Subcutaneous abdominal adipose tissue (tissue), 5 donors: Measurements from ENCODE around the gene SRCIN1.
"Not testable (repeated sequence)": the region's sequence is repeated elsewhere in the genome, so short reads cannot be mapped to it uniquely, and the experiment has no call there.

Experiments used
- H3K27ac ChIP-seq: one replicate; pipeline ENCODE4 v1.7.0; 2013; ENCODE audit warnings: low read depth, mild to moderate bottlenecking, inconsistent platforms, low read length, moderate library complexity
- H3K27me3 ChIP-seq, 5 donors: one replicate each; pipeline ENCODE4 v1.7.0; 2013; ENCODE audit warnings: low read length in 5 of 5, inconsistent platforms in 1 of 5; ENCODE audit not compliant: control insufficient read depth in 5 of 5, insufficient read depth in 4 of 5
- H3K36me3 ChIP-seq, 5 donors: one replicate each; pipeline ENCODE4 v1.7.0; 2013; ENCODE audit warnings: low read length in 5 of 5; ENCODE audit not compliant: control insufficient read depth in 5 of 5, insufficient read depth in 5 of 5
- H3K4me1 ChIP-seq, 5 donors: one replicate each; pipeline ENCODE4 v1.7.0; 2013; ENCODE audit warnings: low read length in 5 of 5, mild to moderate bottlenecking in 3 of 5, moderate library complexity in 1 of 5; ENCODE audit not compliant: control insufficient read depth in 5 of 5, insufficient read depth in 5 of 5
- H3K4me3 ChIP-seq, 5 donors: one replicate each; pipeline ENCODE4 v1.7.0; 2013; ENCODE audit warnings: low read length in 5 of 5, low read depth in 1 of 5
- H3K9ac ChIP-seq, 5 donors: one replicate each; pipeline ENCODE4 v1.7.0; 2013; ENCODE audit warnings: low read length in 5 of 5, mild to moderate bottlenecking in 4 of 5, moderate library complexity in 3 of 5
- H3K9me3 ChIP-seq, 5 donors: one replicate each; pipeline ENCODE4 v1.7.0; 2013; ENCODE audit warnings: low read length in 5 of 5; ENCODE audit not compliant: control insufficient read depth in 5 of 5
- donor health status: healthy.
- donor health status: healthy.
- donor health status: healthy.
- donor health status: healthy.
- donor health status: healthy.

The SRCIN1 gene

GRCh38 chr17:38605841-38606645 is at the start of gene SRCIN1:
SRCIN1 (minus strand) TSS chr17:38605952; CDS start chr17:38605705, 247 bp downstream.
- H3K27me3 ChIP-seq: peaks cover 0 to 59% (median 35%) of the 10 kb centered on the region in 5 donors
- H3K9ac ChIP-seq: peak within 1 kb of the TSS in 1 of 5 donors; percentile 59
- H3K9me3 ChIP-seq: no peaks in the 10 kb centered on the region
- H3K4me3 ChIP-seq: peak within 1 kb of the TSS; percentile 54 to 67 (median 65)
- H3K27ac ChIP-seq: no peak within 1 kb of the TSS
- no peaks in the 10 kb centered on the region for H3K36me3 ChIP-seq
- peaks cover 0 to 38% (median 28%) of the 10 kb centered on the region in 5 donors for H3K4me1 ChIP-seq

GRCh38 chr17:38654411-38655398 is 49.0 kb upstream of the SRCIN1 start:
- Histone ChIP-seq H3K9me3 (no peaks in the 10 kb centered on the region), H3K36me3 (no peaks in the 10 kb centered on the region), H3K27me3 (peaks cover 24 to 32% (median 25%) of the 10 kb centered on the region in 5 donors), H3K27ac (no peak overlapping the region), H3K9ac (no peak overlapping the region), H3K4me3 (no peak overlapping the region), H3K4me1 (peaks cover 0 to 11% (median 3%) of the 10 kb centered on the region in 5 donors)

GRCh38 chr17:38653679-38654078 is 47.9 kb upstream of the SRCIN1 start:
- Histone ChIP-seq H3K27ac (no peak overlapping the region), H3K36me3 (no peaks in the 10 kb centered on the region), H3K27me3 (peaks cover 21 to 32% (median 25%) of the 10 kb centered on the region in 5 donors), H3K4me1 (peaks cover 0 to 5% (median 0%) of the 10 kb centered on the region in 5 donors), H3K9ac (no peak overlapping the region), H3K4me3 (no peak overlapping the region), H3K9me3 (no peaks in the 10 kb centered on the region)

- no peak overlapping the region for H3K9ac ChIP-seq
- no peak overlapping the region for H3K27ac ChIP-seq
- peaks cover 20 to 32% (median 25%) of the 10 kb centered on the region in 5 donors for H3K27me3 ChIP-seq
- peaks cover 0 to 2% (median 0%) of the 10 kb centered on the region in 5 donors for H3K4me1 ChIP-seq
- no peak overlapping the region for H3K4me3 ChIP-seq
- no peaks in the 10 kb centered on the region for H3K9me3 ChIP-seq
- H3K36me3 ChIP-seq: no peaks in the 10 kb centered on the region
Measured at GRCh38 chr17:38653230-38653629, 47.5 kb upstream of the SRCIN1 start.

- H3K4me1 ChIP-seq, H3K27ac ChIP-seq, H3K9me3 ChIP-seq, H3K4me3 ChIP-seq, H3K9ac ChIP-seq, H3K36me3 ChIP-seq: not testable (repeated sequence)
- peaks cover 16 to 22% (median 19%) of the 10 kb centered on the region in 5 donors for H3K27me3 ChIP-seq
Measured at GRCh38 chr17:38650653-38651173, 45.0 kb upstream of the SRCIN1 start.

- H3K4me1 ChIP-seq: no peaks in the 10 kb centered on the region
- H3K9me3 ChIP-seq: no peaks in the 10 kb centered on the region
- H3K27me3 ChIP-seq: peaks cover 0 to 5% (median 0%) of the 10 kb centered on the region in 5 donors
- H3K4me3 ChIP-seq: no peak overlapping the region
- no peaks in the 10 kb centered on the region for H3K36me3 ChIP-seq
- H3K27ac ChIP-seq: no peak overlapping the region
- H3K9ac ChIP-seq: no peak overlapping the region
Measured at GRCh38 chr17:38637951-38638350, 32.2 kb upstream of the SRCIN1 start.

- peaks cover 0 to 5% (median 0%) of the 10 kb centered on the region in 5 donors for H3K27me3 ChIP-seq
- H3K27ac ChIP-seq: no peak overlapping the region
- H3K9ac ChIP-seq: no peak overlapping the region
- H3K9me3 ChIP-seq: no peaks in the 10 kb centered on the region
- no peaks in the 10 kb centered on the region for H3K4me1 ChIP-seq
- H3K36me3 ChIP-seq: no peaks in the 10 kb centered on the region
- H3K4me3 ChIP-seq: no peak overlapping the region
Measured at GRCh38 chr17:38636054-38636453, 30.3 kb upstream of the SRCIN1 start.

- no peak overlapping the region for H3K9ac ChIP-seq
- no peak overlapping the region for H3K4me3 ChIP-seq
- H3K27me3 ChIP-seq: peaks cover 0 to 2% (median 0%) of the 10 kb centered on the region in 5 donors
- no peaks in the 10 kb centered on the region for H3K36me3 ChIP-seq
- no peaks in the 10 kb centered on the region for H3K9me3 ChIP-seq
- H3K27ac ChIP-seq: no peak overlapping the region
- H3K4me1 ChIP-seq: no peaks in the 10 kb centered on the region
Measured at GRCh38 chr17:38632334-38632733, 26.6 kb upstream of the SRCIN1 start.

GRCh38 chr17:38628441-38628840 is 22.7 kb upstream of the SRCIN1 start:
- no peaks in the 10 kb centered on the region for H3K4me1 ChIP-seq
- no peaks in the 10 kb centered on the region for H3K27me3 ChIP-seq
- no peak overlapping the region for H3K27ac ChIP-seq
- no peak overlapping the region for H3K9ac ChIP-seq
- no peaks in the 10 kb centered on the region for H3K9me3 ChIP-seq
- H3K4me3 ChIP-seq: no peak overlapping the region
- no peaks in the 10 kb centered on the region for H3K36me3 ChIP-seq
